ENCODE data around the gene GPR26.

DNA sequence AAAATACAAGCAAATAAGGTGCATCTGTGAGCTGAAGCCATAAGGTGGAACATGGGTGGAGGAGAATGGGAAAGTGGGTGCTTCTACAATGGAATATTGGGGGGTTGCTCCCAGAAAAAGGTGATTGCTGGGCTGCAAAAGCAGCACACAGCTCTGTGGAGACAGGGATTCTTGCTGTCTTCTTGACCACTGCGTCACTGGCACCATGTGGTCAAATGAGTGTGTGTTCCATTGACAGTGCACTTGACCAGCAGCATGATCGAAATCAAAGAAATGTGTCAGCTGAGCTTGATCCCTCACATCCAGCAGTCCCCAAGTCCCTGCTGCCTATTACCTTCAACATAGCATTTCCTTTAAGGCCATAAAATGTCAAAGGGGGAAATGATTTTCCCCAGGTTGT is 56.2 kb downstream of the GPR26 start:
- TF ChIP-seq, protein P1, sequence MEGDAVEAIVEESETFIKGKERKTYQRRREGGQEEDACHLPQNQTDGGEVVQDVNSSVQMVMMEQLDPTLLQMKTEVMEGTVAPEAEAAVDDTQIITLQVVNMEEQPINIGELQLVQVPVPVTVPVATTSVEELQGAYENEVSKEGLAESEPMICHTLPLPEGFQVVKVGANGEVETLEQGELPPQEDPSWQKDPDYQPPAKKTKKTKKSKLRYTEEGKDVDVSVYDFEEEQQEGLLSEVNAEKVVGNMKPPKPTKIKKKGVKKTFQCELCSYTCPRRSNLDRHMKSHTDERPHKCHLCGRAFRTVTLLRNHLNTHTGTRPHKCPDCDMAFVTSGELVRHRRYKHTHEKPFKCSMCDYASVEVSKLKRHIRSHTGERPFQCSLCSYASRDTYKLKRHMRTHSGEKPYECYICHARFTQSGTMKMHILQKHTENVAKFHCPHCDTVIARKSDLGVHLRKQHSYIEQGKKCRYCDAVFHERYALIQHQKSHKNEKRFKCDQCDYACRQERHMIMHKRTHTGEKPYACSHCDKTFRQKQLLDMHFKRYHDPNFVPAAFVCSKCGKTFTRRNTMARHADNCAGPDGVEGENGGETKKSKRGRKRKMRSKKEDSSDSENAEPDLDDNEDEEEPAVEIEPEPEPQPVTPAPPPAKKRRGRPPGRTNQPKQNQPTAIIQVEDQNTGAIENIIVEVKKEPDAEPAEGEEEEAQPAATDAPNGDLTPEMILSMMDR (IDR thresholded peaks at IDR 0.05): no peak
- no peak for TF ChIP-seq POLR2A (IDR thresholded peaks at IDR 0.05)
